ENCODE measurements around the gene RYR2.

GRCh38 chr1:237701534-237701933 is 659.5 kb downstream of the RYR2 start:
- TF ChIP-seq, protein P1, sequence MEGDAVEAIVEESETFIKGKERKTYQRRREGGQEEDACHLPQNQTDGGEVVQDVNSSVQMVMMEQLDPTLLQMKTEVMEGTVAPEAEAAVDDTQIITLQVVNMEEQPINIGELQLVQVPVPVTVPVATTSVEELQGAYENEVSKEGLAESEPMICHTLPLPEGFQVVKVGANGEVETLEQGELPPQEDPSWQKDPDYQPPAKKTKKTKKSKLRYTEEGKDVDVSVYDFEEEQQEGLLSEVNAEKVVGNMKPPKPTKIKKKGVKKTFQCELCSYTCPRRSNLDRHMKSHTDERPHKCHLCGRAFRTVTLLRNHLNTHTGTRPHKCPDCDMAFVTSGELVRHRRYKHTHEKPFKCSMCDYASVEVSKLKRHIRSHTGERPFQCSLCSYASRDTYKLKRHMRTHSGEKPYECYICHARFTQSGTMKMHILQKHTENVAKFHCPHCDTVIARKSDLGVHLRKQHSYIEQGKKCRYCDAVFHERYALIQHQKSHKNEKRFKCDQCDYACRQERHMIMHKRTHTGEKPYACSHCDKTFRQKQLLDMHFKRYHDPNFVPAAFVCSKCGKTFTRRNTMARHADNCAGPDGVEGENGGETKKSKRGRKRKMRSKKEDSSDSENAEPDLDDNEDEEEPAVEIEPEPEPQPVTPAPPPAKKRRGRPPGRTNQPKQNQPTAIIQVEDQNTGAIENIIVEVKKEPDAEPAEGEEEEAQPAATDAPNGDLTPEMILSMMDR (conservative IDR thresholded peaks at IDR 0.05; ENCODE audit: low read length): no peak
- no peak for TF ChIP-seq EZH2phosphoT487 (IDR thresholded peaks at IDR 0.05; ENCODE audit: borderline replicate concordance, low read depth, low read length)
